ENCODE results near the gene FRMD1.

FRMD1 gene

DNA sequence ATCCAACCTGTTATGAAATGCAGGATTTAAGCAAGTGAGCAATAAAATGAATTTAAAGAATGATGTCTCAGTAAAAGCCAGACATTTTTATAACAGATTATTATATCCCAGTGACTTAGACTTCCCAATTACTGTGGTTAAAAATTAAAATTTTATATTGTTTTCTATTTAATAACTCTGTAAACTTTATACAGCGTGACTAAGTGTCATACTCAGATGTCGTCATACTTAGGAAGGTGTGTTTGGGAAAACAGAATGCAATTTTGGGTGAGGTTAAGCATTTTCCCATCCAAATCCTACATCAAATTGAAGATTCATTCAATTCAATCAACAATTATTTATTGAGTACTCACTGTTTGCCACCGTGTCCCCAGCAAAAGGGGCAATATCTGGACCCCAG lies 31.4 kb upstream of the FRMD1 start:
- DNase-seq, result no peak

DNA sequence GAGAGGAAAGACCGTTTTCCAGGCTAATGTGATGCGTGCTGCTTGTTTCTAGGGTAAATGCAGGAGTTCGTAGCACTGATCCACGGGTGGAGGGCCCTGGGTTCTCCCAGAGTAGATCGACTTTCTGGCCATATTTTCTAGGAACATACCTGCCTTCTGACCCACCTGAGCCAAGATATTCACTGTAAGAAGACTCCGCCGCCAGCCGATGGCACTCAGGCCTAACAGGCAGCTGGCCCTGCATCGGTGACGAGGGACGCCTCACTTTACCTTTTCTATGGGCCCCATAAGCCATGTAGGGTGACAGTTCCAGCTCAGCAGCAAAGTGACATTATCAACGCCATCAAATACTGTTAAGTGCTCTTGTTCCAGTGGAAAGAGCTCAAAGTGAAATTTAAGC lies 30.2 kb upstream of the FRMD1 start:
- DNase-seq, result no peak

DNA sequence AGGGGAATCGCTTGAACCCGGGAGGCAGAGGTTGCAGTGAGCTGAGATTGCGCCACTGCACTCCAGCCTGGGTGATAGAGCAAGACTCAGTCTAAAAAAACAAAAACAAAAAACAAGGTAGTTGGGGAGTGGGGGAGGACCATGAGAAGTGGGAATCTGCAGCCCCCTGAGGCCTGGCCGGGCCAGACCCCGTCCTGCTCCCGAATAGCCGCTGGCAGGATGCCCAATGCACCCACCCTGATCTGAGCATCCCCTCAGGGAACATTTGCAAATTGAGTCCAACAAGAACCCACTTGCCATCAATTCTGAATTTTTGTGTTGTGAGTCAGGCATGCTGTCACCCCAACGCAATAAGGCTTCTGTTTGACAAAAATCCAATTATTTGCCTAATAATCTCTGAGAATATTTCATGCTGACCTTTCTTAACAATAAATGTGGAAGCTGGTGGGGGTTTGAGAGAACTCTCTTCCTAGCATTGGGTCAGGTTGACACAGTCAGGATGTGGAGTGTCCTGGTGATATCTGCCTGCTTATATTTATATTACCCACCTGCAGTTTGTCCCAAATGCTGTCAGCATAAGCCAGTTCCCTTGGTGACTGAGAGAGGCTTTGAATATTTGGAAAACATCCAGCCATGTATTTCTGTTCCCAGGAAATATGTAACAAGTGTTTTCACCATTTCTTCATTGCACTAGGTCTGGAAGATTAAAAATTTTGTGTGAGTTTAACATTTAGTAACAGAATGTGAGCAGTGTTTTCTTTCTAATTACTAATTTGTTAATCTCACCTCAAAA lies 28.4 kb upstream of the FRMD1 start:
- DNase-seq, result no peak

DNA sequence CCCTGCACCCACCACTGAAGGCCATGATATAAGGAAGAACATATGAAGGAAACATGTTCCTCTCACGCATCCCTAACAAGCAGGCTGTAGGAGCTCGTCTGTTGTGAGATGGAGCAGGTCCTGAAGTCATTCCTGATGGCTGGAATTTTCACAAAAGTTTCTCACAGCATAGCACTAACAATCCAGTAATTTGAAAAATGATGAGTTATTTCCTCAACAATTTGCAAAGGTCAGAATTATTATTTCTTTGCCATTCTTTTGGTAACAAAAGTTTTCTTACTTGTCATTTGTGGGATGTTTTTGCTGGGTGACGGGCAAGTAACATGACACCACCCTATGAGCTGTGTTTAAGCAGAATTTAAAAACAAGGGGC lies 27.6 kb upstream of the FRMD1 start:
- DNase-seq, result no peak

DNA sequence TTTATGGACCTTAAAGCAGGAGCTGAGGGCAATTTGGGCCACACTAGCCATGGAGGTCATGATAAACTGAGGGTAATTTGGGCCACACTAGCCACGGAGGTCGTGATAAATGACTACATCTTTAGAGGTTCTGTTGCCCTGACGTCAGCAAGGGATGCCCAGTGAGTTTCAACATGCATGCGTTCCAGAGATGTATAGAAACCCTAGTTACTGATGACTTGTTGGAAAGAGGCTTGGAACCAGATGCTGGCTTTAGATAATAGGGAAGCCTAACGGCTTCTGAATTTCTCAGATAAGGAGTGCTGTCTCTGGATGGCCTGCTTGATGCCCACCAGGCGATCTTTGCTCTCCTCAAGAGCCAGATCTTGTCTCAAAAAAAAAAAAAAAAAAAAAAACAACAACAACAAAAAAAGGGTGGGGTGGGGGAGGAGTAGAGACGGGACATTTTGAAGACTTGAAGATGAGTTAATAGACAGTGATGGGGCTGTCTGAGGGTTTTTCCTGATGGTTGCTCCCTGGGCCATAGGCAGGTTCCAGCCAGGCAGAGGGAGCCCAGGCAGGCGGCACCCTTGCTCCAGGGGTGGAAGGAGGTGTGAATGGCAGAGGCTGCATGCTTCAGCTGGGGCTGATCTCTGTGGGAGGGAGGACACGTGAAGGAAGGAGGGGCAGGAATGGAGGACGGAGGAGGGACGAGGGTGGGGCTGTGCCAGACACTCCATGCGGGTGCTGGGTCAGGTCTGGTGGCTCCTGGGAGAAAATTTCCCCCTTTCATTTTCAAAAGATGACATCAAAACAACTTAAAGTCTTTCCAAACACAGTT lies 27.0 kb upstream of the FRMD1 start:
- no peak for DNase-seq

DNA sequence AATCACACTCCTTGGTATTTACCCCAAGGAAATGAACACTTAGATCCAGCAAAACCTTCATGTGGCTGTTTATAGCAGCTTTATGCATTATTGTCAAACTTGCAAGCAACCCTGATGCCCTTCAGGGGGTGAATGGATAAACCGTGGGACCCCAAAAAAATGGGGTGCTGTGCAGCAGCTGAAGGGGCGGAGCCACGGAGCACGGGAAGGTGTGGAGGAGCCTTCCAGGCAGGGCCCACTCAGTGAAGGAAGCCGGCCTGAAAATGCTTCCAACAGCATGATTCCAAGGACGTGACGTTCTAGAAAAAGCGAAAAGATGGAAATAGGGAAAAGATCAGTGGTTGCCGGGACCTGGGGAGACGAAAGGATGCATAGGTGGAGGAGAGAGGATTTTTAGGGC lies 25.6 kb upstream of the FRMD1 start:
- no peak for DNase-seq

DNA sequence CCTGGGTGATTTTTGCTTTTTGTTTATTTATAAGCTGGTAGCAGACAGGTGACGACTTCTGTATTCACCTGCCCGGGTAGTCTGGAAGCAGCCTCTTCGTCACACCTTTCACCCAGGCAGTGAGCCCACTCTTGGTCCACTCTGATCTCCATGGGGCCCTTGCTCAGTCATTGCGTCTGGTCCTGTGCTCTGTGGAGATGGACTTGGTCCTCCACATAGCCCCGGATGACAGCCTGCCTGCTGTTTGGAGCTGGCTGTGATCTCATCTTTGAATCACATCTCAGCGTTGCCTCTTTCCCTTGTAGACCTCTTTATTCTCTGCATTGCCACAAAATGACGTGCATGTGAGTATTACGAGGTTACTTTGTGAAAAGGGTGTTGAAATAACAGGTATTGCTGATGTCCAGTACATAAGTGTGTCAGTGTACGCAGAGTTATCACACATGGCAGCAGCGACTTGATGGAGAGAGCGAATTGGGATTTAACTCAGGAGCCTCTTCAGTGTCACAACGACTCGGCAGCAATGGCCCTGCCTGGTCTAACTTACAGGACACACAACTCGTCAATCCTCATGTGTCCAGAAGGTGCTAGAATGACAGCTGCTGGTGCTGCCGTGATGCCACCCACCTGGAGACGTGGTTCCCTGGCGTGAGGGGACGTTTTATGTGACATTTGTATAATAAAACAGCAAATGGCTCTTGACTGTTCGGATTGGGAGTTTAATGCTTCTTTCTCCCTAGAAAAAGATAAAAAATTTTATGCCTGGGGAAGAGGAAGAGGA lies 24.2 kb upstream of the FRMD1 start:
- no peak for DNase-seq

DNA sequence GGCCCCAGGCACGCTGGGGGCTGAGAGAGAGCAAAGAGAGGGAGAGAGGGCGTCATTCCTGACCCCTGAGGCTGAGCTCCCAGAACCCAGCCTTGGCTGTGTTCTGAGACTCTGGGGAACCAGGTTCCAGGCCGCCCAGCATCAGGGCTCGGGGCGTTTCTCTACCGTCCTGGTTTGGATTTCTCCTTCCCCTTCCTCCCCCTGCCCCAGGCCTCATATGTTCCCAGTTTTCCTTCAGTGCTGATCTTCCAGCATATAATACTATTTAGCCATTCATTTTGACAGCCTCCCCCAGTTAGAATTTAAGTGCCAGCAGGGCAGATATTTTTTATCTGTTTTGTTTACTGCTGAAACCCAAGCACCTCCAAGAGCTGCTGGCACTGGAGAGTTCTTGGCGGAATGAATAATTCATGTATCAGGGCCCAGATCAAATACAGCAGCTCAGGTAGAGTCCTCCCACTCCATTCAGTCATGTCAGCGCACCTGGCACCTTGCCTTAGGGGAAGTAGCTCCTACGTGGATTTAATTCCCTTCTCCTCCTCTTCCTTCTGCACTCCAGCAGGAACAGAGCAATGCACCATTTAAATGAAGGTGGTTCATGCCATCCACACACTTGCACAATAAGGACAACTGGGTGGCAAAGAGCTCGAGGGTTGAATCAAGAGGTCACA lies 23.4 kb upstream of the FRMD1 start:
- no peak for DNase-seq

DNA sequence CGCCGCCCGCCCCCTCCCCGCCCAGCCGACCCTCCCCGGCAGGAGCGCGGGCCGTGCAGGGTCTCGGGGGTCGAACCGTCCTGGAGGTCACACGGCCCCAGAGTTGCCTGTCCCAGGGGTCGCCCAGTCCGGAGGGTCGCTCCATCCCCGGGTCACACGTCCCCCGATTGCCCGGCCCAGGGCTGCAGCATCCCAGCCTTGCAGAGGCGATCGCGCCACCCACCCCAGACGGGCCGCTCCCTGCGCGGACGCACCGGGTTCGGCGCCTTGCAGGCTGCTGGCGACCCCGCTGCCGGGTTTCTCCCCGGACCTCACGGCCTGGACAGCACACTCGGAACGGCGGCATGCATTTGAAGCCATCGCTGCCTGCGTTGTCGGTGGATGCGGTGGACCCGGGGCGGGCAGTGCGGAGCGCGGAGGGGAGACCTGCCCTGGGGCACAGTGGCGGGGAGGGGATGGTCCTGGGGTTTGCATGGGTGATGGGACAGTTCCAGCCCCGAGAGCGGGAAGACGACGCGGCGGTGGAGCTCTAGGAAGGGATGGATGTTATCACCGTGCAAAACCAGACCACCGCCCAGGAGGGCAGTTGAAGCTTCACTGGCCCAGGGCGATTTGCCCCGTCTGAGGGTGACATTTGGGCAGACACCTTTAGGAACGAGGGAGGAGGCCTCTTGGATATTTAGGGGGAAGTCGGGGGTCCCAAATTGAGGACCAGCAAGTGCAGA lies 22.7 kb upstream of the FRMD1 start:
- DNase-seq, result no peak

DNA sequence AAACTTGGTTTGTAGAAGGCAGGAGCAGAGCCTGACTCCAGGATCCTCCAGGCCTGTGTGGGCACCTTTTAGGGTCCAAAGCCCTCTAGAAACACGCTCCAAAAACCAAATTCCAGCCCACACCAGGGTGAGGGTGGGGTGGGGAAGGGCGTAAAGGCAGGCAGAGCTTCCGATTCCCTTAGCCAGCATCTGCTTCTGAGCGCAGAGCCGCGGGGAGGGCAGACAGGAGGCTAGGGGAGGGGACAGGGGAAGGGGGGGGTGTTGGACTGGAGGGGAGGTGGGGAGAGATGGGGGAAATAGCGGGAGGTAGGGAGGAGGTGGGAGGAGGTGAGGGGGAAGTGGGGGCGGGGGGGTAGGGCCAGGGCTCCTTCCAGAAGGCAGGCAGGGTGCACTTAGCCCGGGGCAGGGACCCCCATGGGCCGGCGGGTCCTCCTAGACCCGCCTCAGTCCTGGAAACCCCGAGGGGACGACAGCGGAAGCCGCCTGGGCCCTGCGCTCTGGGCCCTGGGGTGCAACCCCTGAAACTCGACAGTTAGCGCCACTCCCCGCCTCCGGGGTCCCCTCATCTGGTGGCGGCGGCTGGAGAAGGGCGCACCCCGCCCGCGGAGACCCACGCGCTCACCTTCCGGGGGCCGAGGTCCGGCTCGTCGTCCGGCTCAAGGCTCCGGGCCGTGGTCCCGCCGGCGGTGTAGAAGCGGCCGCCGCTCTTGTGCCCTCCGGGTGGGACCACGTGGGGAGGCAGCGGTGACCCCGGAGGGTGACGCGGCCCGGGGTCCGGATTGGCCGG lies 22.0 kb upstream of the FRMD1 start:
- DNase-seq, result no peak

DNA sequence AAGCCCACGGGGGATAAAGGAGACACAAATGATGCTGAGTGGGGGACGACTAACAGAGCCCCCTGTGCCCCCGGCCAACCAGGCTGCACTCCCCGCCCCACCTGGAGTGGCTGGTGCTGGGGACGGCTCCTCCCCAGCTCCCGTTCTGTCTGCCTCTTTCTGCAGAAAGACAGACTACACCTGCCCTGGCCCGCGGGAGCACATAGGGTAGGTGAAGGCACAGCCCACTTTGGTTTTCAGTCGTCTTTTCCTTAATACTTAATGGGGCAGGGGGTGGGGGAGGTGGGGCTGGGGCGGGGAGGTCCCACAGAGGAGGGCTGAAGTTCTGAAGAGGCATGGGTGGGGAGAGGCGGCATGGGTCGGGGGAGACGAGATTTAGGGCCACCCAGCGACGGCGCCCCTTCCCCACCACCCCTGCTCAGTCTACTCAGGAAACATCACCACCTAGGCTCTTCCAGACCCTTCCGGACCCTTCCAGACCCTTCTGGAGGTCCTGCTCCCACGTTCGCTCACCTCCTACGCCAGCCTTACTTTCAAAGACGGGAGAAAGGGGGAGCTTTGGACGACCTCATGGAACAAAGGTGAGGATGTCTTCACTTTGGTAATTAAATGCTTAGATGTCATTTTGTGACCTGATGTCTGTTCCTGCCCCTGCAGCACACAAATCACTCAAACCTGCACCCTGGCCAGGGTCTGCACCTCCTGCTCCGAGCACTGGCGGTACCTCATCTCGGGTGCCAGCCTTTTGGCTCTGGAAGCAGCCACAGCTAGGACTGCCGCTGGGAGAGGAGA lies 21.2 kb upstream of the FRMD1 start:
- no peak for DNase-seq

DNA sequence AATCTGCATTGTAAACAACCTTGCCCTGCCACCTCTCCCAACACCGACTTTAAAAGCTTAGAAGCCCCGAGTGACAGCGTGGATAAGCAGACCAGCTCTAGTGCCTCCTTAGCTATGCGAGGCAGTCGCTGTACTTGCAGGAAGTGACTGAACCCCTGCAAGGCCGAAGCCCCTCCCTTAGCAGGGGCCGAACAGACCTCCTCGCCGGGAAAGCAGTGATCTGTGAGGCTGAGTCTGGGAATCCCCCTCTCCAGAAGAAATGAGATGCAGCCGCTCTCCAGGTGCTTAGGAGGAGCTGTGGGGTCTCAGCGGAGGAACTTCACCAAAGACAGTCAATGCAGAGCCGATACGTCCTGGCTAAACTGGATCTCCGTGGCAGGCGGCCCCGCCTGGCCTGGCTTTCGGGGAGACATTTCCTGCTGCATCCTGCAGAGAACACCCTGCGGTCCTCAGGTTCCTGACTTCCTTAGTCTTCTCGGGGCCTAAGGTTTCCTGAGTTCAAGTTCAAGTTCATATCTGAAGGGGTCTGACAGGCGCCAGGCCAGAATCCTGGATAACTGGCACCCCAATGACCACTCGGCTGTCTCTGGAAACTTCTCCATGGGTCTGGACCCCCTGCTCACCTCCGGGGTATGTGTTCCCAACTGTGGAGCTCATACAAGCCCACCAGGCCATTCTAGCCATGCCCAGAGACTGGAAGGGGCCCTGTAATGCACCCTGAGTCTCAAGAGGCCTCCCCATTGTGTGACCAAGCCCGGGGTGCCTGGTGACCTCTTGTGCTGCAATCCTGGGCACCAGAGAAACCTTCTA lies 20.4 kb upstream of the FRMD1 start:
- DNase-seq, result no peak

DNA sequence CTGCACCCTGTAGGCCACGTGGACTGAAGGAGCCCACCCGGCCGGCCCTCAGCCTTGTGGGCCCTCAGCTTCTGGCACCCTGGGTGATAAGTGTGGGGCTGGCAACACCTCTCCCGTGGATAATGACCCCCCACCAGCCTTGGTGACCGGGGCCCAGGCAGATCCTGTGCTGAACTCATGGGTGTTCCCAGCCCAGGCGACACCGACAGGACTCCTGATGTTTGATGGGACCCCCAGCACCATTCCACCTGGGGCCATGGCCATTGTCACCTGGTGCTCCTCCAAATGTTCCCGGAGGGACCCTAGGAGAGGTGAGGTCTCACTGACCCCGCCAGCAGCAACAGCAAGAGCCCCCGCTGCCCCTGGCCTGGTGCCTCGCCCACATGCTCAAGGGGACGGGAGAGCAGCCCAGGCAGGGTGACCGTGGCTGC lies 19.4 kb upstream of the FRMD1 start:
- DNase-seq, result no peak

DNA sequence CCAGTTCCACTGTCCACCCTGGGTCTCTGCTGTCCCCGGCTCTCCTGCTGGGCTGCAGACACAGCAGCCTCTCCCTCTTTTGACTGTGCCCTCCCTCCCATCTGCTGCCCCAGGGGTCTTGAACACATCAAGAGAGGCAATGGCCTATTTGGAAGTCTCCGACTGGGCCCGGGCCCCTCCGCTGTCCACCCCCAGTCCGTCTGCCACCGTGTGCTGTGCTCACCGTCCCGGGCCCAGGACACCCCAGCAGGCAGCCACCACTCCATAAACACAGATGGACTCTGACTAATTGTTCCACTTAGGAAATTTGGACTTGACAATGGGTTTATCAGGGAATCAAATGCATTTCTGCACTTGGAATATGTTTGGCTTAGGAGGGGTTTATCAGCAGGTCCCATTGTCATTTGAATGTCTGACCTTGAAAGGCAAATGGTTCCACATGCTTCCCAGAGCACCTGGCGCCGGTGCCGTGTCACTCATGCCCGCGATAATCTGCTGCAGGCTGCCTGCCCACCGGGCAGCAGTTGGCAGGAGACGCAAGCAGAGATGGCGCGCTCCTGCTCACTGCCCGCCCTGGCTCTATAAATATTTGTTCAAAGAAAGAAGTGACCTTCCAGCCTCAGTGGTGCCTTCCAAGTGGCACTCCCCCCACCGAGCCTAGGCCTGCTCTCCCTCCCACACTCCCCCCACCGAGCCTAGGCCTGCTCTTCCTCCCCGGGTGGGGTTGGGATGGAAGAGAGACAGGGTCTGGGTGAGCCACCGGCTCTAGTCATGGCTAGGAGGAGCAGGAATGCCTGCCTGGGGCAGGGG lies 18.8 kb upstream of the FRMD1 start:
- no peak for DNase-seq

DNA sequence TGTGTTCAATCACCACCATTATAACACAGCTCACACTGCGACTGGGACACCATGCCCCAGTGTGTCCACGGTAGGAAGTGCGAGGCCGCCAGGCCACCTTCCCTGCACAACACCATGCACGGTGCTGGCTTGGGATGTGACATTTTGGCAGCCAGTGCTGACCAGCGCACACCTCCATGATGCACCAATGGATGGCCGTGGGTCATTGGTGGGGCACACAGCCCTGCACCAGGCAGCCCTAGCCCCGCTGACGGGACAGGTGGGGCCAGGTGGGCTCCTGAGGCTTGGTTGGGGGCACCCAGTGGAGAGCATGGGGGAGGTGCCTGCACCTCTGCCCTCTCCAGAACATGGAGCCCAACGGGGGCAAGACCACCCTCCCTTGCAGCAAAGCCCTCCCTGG lies 18.2 kb upstream of the FRMD1 start:
- no peak for DNase-seq

DNA sequence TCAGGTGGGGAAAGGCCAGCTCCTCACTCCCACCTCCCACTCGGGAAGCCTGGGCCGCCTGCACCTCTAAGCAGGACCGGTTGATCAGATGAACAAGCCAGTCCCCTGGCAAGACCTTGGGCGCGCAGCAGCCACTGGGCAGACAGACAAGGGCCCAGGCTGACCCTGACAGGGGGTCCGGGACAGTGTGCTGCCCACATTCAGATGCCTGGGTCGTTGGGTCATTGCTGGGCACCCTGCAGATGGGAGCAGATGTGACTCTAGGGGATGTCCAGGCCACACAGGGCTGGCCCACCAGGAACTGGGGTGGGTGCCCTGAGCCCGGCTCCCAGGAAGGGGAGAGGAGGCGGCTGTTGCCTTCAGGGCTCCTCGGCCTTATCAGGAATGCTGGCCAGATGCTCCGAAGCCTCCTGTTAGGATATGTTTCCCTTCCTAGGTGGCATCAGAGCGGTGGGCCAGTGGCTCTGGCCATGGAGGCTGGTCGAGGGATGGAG lies 17.3 kb upstream of the FRMD1 start:
- DNase-seq, result no peak

DNA sequence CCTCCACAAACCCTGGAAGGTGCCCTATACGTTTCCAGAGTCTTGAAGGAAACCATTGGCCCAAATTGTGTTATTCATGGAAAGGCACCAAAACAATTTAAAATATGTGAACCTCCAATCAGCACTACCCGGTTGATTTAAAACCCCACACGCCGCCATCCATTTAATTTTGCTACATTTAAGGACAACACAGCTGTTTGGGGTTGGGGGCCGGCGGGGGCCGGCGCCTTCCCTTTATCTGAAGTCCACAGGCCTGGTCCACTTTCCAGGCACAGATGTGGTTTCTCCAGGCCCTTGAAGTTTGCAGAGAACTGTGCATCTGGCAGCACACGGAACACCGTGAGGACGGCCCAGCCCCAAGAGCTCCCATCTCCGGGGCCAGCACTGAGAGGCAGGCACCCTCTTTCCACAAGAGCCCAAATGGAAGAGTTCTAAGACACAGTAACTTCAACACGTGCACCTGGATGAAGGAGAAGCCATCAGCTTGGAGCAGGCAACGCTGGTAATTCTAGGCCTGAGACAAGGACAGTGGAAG lies 16.8 kb upstream of the FRMD1 start:
- DNase-seq, result no peak

DNA sequence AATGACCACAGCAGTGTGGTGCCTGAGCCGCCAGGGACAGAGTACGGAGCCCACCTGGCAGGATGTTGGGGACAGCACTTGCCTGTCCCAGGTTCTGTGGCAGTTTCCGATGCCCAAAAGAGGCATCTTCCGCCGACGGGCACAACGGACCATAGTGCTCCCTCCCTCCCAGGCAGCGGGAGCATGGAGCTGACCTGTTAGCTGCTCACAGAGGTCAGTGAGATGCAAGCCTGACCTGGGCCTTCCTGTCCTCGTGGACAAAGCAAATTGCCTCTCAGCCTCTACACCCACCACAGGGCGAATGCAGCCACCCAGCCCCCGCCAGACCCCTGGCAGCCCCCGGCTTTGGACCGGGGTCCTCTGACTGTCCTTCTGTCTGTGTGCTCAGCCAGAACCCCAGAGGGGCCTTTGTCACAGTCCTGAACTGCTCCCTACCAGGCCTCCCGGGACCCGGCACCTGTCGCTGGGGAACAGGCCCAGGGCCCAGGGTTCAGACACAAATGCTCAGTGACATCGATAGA lies 16.2 kb upstream of the FRMD1 start:
- DNase-seq, result no peak

All from NCI-H446 treated with DMSO at 0.1 percent for 48 hours (cell line).